AG10803 (cell line): ENCODE results near the gene DOCK9.

Experiments
- DNase-seq: peaks from one replicate; pipeline ENCODE4 v3.0.0; 2010; ENCODE audit warnings: low read depth
- H3K4me3 ChIP-seq: 2 replicates; pipeline ENCODE4 v1.5.1; 2011; ENCODE audit warnings: mild to moderate bottlenecking, low read length, control low read depth
- TF ChIP-seq, protein P1 (sequence below): conservative IDR thresholded peaks from 2 replicates; pipeline ENCODE4 v1.5.1; 2011; ENCODE audit warnings: mild to moderate bottlenecking, low read length, control low read depth, inconsistent platforms

Gene DOCK9

DNA sequence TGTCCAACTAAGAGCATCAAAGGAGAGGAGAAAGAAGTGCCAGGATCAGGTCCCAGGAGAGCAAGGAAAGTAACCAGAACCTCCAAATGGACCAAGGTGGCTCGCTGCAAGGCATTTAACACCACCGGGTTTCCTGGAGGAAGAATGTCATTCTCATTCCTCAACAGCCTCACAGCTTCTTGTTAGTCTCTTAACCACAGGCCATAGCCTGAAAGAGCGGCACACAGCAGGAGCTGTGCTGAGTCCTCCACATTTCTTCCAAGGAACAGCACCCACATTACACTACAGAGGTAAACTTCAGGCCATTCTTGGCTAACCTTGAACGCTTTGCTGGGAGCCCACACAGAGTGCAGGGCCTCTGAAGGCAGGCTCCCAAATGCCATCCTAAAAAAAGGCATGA is 23.6 kb downstream of the DOCK9 start:
- H3K4me3 ChIP-seq = no peak overlapping the region
- no peak for DNase-seq
- TF ChIP-seq, protein P1, sequence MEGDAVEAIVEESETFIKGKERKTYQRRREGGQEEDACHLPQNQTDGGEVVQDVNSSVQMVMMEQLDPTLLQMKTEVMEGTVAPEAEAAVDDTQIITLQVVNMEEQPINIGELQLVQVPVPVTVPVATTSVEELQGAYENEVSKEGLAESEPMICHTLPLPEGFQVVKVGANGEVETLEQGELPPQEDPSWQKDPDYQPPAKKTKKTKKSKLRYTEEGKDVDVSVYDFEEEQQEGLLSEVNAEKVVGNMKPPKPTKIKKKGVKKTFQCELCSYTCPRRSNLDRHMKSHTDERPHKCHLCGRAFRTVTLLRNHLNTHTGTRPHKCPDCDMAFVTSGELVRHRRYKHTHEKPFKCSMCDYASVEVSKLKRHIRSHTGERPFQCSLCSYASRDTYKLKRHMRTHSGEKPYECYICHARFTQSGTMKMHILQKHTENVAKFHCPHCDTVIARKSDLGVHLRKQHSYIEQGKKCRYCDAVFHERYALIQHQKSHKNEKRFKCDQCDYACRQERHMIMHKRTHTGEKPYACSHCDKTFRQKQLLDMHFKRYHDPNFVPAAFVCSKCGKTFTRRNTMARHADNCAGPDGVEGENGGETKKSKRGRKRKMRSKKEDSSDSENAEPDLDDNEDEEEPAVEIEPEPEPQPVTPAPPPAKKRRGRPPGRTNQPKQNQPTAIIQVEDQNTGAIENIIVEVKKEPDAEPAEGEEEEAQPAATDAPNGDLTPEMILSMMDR = no peak

DNA sequence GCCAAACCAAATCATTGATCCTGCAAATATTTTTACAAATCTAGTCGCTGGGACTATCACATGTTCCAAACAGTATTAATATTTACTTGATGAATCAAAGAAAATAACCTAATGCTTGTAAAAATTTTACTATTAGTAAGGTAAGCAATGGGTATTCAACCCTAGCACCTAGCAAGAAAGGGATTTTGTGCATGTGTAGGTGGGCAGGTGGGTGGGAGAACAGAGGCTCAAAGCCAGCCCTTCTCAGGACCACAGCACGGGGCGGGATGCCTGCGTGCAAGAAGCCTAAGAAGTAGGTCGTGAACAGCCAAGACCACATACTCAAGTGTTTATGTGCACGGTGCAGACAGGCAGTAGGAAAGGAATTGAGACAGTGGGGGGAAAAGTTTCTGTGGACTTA is 26.6 kb downstream of the DOCK9 start:
- TF ChIP-seq, protein P1 = no peak
- no peak overlapping the region for H3K4me3 ChIP-seq
- DNase-seq = no peak

DNA sequence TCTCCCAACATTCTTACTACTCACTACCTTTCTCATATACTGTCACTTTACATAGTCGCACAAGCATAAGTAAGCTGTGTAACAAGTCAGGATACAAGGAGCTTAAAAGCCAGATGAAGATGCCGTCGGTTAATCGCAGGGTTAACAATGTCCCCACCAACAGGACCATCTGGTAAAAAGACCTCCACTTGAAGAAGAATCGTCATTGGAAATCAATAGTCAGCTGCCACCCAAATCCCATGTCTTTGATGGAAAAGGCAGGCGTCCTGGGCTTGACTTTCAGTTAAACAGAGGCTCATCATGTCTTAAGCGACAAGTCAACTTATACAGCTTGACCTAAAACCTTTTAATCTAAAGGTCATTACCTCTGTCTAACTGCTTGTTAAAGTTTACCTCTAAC is 27.2 kb downstream of the DOCK9 start:
- TF ChIP-seq, protein P1 = no peak
- DNase-seq = no peak
- no peak overlapping the region for H3K4me3 ChIP-seq

DNA sequence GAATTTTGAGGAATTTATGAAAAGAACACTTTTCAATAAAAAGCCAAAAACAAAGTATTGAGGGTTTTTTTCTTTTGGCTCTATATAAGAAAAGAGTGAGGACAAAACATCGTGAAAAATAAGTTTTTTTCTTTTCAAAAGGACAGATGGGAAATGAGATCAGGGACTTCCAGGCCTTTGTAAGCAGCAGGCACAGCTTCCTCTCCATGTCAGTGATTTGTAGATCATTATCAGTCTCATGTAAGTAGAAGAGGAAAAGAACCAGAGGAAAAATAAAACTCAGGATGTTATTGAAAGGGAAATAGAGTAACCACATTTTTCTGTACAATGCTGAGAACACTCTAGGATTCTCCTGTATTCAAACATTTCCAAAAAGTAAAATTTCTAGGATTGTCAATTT is 29.9 kb downstream of the DOCK9 start:
- TF ChIP-seq, protein P1 = no peak
- no peak for DNase-seq
- H3K4me3 ChIP-seq = no peak overlapping the region

DNA sequence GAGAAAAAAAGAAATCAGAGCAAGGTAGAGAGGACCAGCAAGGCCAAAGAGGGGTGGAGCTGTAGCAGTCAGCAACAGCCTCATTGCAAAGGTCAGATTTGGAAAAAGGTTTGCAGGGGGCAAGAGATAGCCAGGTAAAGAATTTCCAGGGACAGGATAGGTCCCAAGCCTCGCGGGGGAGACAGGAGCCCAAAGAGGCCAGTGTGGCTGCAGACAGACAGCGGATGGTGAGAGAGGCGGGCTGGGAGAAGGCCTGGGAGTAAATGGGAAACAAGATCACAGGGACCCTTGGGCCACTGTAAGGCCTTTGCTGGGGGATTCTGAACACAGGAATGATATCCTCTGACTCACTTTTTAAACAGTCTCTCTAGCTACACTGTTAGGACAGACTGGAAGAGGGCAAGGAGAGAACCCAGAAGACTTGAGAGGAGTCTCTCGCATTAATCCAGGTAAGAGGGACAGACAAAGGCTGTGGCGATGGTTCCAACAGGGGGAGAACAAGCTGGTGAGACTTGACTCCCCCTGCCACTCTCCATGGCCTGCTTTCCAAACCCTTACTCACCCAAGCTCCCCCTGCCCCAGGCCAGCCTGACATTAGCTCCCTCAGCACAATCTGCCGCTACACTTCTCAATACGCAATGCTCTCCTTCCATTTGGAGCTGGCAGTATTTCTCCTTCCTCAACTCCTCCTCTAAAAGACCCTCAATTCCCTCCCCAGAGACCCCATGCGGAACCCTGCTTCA is 31.8 kb downstream of the DOCK9 start:
- no peak overlapping the region for H3K4me3 ChIP-seq
- TF ChIP-seq, protein P1 = no peak
- no peak for DNase-seq

DNA sequence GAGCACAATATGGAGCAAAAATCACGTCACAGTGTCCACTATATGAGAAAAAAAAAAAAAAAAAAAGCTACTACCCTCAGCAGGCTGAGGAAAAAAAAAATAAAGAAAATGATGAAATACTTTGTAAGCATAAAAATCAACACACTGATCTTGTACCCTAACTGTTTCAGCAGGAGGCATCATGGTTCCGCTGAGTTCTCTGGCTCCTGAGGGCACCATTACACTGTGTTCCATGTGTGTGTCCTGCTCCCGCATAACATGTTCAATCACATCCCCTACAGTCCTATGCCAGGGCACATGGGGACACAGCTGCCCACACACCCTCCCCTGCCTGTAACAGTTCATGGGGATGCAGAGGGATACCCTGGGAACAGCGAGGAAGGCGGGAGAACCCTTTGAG is 33.5 kb downstream of the DOCK9 start:
- no peak overlapping the region for H3K4me3 ChIP-seq
- DNase-seq = peak; percentile 18
- TF ChIP-seq, protein P1 = no peak

DNA sequence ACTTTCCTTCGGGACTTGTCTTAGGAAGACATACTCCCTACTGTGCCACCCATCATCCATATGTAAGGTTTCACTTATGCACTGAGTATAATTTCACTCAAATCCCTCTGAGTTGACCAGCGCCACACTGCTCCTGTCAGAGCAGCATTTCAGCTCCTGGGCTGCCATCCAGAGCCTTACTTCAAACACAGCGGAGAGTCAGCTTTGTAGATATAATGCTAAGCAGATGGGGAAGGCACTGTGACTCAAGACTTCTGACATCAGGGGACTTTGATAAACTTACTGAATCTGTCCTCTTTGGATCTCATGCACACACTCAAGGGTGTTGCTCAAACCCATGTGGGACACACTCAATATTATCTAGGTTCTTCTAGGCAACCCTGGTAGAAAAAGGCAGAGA is 34.9 kb downstream of the DOCK9 start:
- TF ChIP-seq, protein P1 = no peak
- no peak overlapping the region for H3K4me3 ChIP-seq
- DNase-seq = peak; percentile 67
